ENCODE results near the gene ZHX3. TPM values are rescaled to one million over a fixed set of nuclear protein-coding genes. Genes with fewer than 3 reads are reported as not detected.

The ZHX3 gene
- total and polyA plus RNA-seq, 7 experiments from 2014 or later = 6.6 to 12.8 (median 8.1) TPM

GRCh38 chr20:41174782-41175181, 142.7 kb downstream of the ZHX3 start:
- Mint-ChIP-seq H3K27me3 (no peaks in the 10 kb centered on the region), H3K4me3 (no peak overlapping the region), H3K9me3 (no peaks in the 10 kb centered on the region), H3K4me1 (peaks cover 8 to 36% (median 24%) of the 10 kb centered on the region in 7 donors), H3K36me3 (peaks cover 8 to 43% (median 24%) of the 10 kb centered on the region in 5 donors), H3K27ac (peak overlapping the region in 8 of 9 donors; percentile 36 to 88 (median 69))
- no peaks in the 10 kb centered on the region for H3K4me1 ChIP-seq (ENCODE audit: control insufficient read depth in 2 of 2, insufficient read depth in 2 of 2, low read length in 2 of 2)
- ATAC-seq = no peak
- POLR2A ChIA-PET = interaction anchor here (0.7 to 1.2 kb wide), 2 partner anchors 22 to 34 kb away, joined by 3 read pairs; no protein-coding TSS in a partner anchor
- H3K36me3 ChIP-seq (ENCODE audit: control insufficient read depth in 2 of 3, insufficient read depth in 3 of 3, low read length in 3 of 3) = peaks cover 26 to 76% (median 31%) of the 10 kb centered on the region in 3 experiments
- DNase-seq = peak in 2 of 9 donors; percentile 1 to 10
- no peaks in the 10 kb centered on the region for H3K9me3 ChIP-seq (ENCODE audit: control insufficient read depth in 2 of 3, low read length in 3 of 3)
- H3K27ac ChIP-seq (ENCODE audit: low read depth, low read length) = peak overlapping the region; percentile 37
- H3K4me3 ChIP-seq (ENCODE audit: low read length) = no peak overlapping the region
- CTCF ChIA-PET = interaction anchor here (1.5 to 2.8 kb wide), 2 partner anchors 17 to 40 kb away, joined by 3 to 14 read pairs; no protein-coding TSS in a partner anchor
- H3K27me3 ChIP-seq (ENCODE audit: control insufficient read depth in 2 of 2, insufficient read depth in 2 of 2, low read length in 2 of 2) = no peaks in the 10 kb centered on the region
- intact Hi-C loops (cut with micrococcal nuclease) = no loop called here

DNA sequence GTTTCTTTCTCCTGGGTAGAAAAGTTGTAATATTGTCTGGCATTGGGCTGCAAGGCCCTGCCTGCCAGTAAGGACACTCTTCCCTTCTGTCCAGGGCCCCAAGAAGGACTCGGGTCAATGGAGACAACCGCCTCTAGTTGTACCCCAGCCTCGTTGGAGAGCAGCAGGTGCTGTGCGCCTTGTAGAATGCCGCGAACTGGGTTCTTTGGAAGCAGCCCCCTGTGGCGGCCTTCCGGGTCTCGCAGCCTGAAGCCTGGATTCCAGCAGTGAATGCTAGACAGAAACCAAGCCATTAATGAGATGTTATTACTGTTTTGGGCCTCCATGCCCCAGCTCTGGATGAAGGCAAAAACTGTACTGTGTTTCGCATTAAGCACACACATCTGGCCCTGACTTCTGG, 143.2 kb downstream of the ZHX3 start:
- H3K4me1 Mint-ChIP-seq = peaks cover 8 to 36% (median 24%) of the 10 kb centered on the region in 7 donors
- no peak overlapping the region for H3K4me3 Mint-ChIP-seq
- ChIA-PET CTCF (interaction anchor here (0.5 to 2.8 kb wide), 2 partner anchors 39 to 151 kb away, joined by 3 to 14 read pairs; no protein-coding TSS in a partner anchor), POLR2A (interaction anchor here (0.7 to 1.2 kb wide), 2 partner anchors 22 to 33 kb away, joined by 3 read pairs; no protein-coding TSS in a partner anchor)
- H3K9me3 ChIP-seq (ENCODE audit: control insufficient read depth in 2 of 3, low read length in 3 of 3) = no peaks in the 10 kb centered on the region
- ATAC-seq = no peak
- peaks cover 8 to 46% (median 26%) of the 10 kb centered on the region in 5 donors for H3K36me3 Mint-ChIP-seq
- peak in 2 of 9 donors; percentile 2 to 16 for DNase-seq
- H3K27me3 Mint-ChIP-seq = no peaks in the 10 kb centered on the region
- no peak overlapping the region for H3K4me3 ChIP-seq (ENCODE audit: low read length)
- H3K27me3 ChIP-seq (ENCODE audit: control insufficient read depth in 2 of 2, insufficient read depth in 2 of 2, low read length in 2 of 2) = no peaks in the 10 kb centered on the region
- H3K27ac ChIP-seq (ENCODE audit: low read depth, low read length) = peak overlapping the region; percentile 37
- peaks cover 30 to 80% (median 35%) of the 10 kb centered on the region in 3 experiments for H3K36me3 ChIP-seq (ENCODE audit: control insufficient read depth in 2 of 3, insufficient read depth in 3 of 3, low read length in 3 of 3)
- no peaks in the 10 kb centered on the region for H3K4me1 ChIP-seq (ENCODE audit: control insufficient read depth in 2 of 2, insufficient read depth in 2 of 2, low read length in 2 of 2)
- H3K27ac Mint-ChIP-seq = peak overlapping the region in 8 of 9 donors; percentile 21 to 88 (median 66)
- intact Hi-C loops (cut with micrococcal nuclease) = no loop called here
- no peaks in the 10 kb centered on the region for H3K9me3 Mint-ChIP-seq

DNA sequence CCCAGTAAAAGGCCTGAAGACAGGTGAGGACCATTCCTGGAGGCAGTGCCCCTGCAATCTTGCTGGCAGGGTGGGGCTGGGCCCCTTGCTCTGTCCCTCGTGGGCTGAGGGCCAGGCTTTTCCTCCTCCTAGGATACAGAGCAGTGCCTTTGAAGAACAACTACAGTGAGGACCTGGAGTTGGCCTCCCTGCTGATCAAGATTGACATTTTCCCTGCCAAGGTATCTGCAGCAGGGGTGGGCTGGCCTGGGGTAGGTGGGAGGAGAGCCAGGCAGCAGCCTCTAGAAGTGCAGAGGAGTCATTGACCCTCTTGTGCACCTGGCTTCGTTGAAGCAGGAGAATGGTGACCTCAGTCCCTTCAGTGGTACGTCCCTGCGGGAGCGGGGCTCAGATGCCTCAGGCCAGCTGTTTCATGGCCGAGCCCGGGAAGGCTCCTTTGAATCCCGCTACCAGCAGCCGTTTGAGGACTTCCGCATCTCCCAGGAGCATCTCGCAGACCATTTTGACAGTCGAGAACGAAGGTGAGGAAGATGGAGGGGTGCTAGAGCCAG, 143.7 kb downstream of the ZHX3 start:
- no peaks in the 10 kb centered on the region for H3K27me3 ChIP-seq (ENCODE audit: control insufficient read depth in 2 of 2, insufficient read depth in 2 of 2, low read length in 2 of 2)
- H3K4me1 Mint-ChIP-seq = peaks cover 8 to 36% (median 23%) of the 10 kb centered on the region in 7 donors
- no peak for ATAC-seq
- no peak overlapping the region for H3K4me3 ChIP-seq (ENCODE audit: low read length)
- no peaks in the 10 kb centered on the region for H3K4me1 ChIP-seq (ENCODE audit: control insufficient read depth in 2 of 2, insufficient read depth in 2 of 2, low read length in 2 of 2)
- H3K4me3 Mint-ChIP-seq = no peak overlapping the region
- intact Hi-C loops (cut with micrococcal nuclease) = loop anchor here (1.0 to 2.0 kb wide), 4 partner anchors 17 to 166 kb away; partner anchors contain the start of gene LPIN3 (in 2 of the 2)
- no peaks in the 10 kb centered on the region for H3K9me3 Mint-ChIP-seq
- POLR2A ChIA-PET = interaction anchor here (1.0 to 30.3 kb wide), 2 partner anchors 34 to 58 kb away, joined by 3 to 604 read pairs; partner anchors contain the start of gene PLCG1
- peaks cover 8 to 51% (median 30%) of the 10 kb centered on the region in 5 donors for H3K36me3 Mint-ChIP-seq
- H3K9me3 ChIP-seq (ENCODE audit: control insufficient read depth in 2 of 3, low read length in 3 of 3) = no peaks in the 10 kb centered on the region
- CTCF ChIA-PET = interaction anchor here (0.5 to 2.3 kb wide), 10 partner anchors 10 to 163 kb away, joined by 3 to 21 read pairs (median 6); no protein-coding TSS in a partner anchor
- DNase-seq = peak in 2 of 9 donors; percentile 1 to 18
- peak overlapping the region in 5 of 9 donors; percentile 56 to 88 (median 80) for H3K27ac Mint-ChIP-seq
- peaks cover 36 to 85% (median 40%) of the 10 kb centered on the region in 3 experiments for H3K36me3 ChIP-seq (ENCODE audit: control insufficient read depth in 2 of 3, insufficient read depth in 3 of 3, low read length in 3 of 3)
- no peaks in the 10 kb centered on the region for H3K27me3 Mint-ChIP-seq
- no peak overlapping the region for H3K27ac ChIP-seq (ENCODE audit: low read depth, low read length)

DNA sequence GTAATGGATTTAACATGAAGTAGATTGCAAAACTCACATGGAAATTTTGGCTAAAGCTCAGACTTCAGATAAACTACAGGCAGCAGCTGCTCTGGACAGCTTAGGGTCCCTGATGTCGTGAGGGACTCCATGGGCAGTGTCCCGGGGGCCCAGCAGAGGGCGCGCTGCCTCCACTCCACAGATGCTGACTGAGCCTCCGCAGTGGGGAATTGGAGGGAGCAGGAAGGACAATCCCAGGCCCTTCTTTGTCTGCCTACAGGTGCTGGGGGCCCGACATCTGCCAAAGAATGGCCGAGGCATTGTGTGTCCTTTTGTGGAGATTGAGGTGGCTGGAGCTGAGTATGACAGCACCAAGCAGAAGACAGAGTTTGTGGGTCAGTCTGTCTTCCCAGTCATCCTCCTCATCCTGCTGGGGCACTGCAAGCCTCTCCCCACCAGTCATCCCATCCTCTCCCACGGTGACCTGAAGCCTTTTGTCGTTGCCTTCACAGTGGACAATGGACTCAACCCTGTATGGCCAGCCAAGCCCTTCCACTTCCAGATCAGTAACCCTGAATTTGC, 144.3 kb downstream of the ZHX3 start:
- no peaks in the 10 kb centered on the region for H3K27me3 Mint-ChIP-seq
- H3K4me1 Mint-ChIP-seq = peaks cover 8 to 36% (median 21%) of the 10 kb centered on the region in 7 donors
- ATAC-seq (peak; percentile 88), DNase-seq (peak; percentile 34 to 72 (median 56))
- Histone ChIP-seq H3K36me3 (ENCODE audit: control insufficient read depth in 2 of 3, insufficient read depth in 3 of 3, low read length in 3 of 3) (peaks cover 41 to 91% (median 46%) of the 10 kb centered on the region in 3 experiments), H3K4me1 (ENCODE audit: control insufficient read depth in 2 of 2, insufficient read depth in 2 of 2, low read length in 2 of 2) (no peaks in the 10 kb centered on the region), H3K27ac (ENCODE audit: low read depth, low read length) (no peak overlapping the region), H3K9me3 (ENCODE audit: control insufficient read depth in 2 of 3, low read length in 3 of 3) (no peaks in the 10 kb centered on the region), H3K4me3 (ENCODE audit: low read length) (no peak overlapping the region), H3K27me3 (ENCODE audit: control insufficient read depth in 2 of 2, insufficient read depth in 2 of 2, low read length in 2 of 2) (no peaks in the 10 kb centered on the region)
- no peak overlapping the region for H3K4me3 Mint-ChIP-seq
- POLR2A ChIA-PET = interaction anchor here (0.6 to 30.3 kb wide), 6 partner anchors 16 to 224 kb away, joined by 3 to 604 read pairs (median 4); partner anchors contain the start of genes LPIN3 and PLCG1
- no peaks in the 10 kb centered on the region for H3K9me3 Mint-ChIP-seq
- CTCF ChIA-PET = interaction anchor here (0.6 to 2.3 kb wide), 20 partner anchors 10 to 166 kb away, joined by 3 to 35 read pairs (median 6); no protein-coding TSS in a partner anchor
- intact Hi-C loops (cut with micrococcal nuclease) = loop anchor here (1.0 to 2.0 kb wide), 4 partner anchors 16 to 167 kb away; partner anchors contain the start of gene LPIN3 (in 2 of the 2)
- H3K36me3 Mint-ChIP-seq = peaks cover 8 to 53% (median 30%) of the 10 kb centered on the region in 5 donors
- peak overlapping the region in 7 of 9 donors; percentile 49 to 88 (median 79) for H3K27ac Mint-ChIP-seq

GRCh38 chr20:41172296-41173140, 145.0 kb downstream of the ZHX3 start:
- Histone ChIP-seq H3K4me3 (ENCODE audit: low read length) (no peak overlapping the region), H3K27me3 (ENCODE audit: control insufficient read depth in 2 of 2, insufficient read depth in 2 of 2, low read length in 2 of 2) (no peaks in the 10 kb centered on the region), H3K4me1 (ENCODE audit: control insufficient read depth in 2 of 2, insufficient read depth in 2 of 2, low read length in 2 of 2) (peaks cover 0 to 5% of the 10 kb centered on the region in 2 donors), H3K27ac (ENCODE audit: low read depth, low read length) (peak overlapping the region; percentile 48), H3K36me3 (ENCODE audit: control insufficient read depth in 2 of 3, insufficient read depth in 3 of 3, low read length in 3 of 3) (peaks cover 48 to 97% (median 48%) of the 10 kb centered on the region in 3 experiments), H3K9me3 (ENCODE audit: control insufficient read depth in 2 of 3, low read length in 3 of 3) (no peaks in the 10 kb centered on the region)
- intact Hi-C loops (cut with micrococcal nuclease) = loop anchor here (1.0 to 2.0 kb wide), 4 partner anchors 16 to 168 kb away; partner anchors contain the start of gene LPIN3 (in 2 of the 2)
- ChIA-PET CTCF (interaction anchor here (0.6 to 2.3 kb wide), 20 partner anchors 9 to 167 kb away, joined by 3 to 35 read pairs (median 6); no protein-coding TSS in a partner anchor), POLR2A (interaction anchor here (0.6 to 30.3 kb wide), 8 partner anchors 13 to 225 kb away, joined by 3 to 604 read pairs (median 3); partner anchors contain the start of genes LPIN3 and PLCG1)
- H3K4me3 Mint-ChIP-seq = no peak overlapping the region
- H3K27ac Mint-ChIP-seq = peak overlapping the region in 8 of 9 donors; percentile 56 to 89 (median 78)
- H3K9me3 Mint-ChIP-seq = no peaks in the 10 kb centered on the region
- ATAC-seq = peak; percentile 4
- peak in 2 of 9 donors; percentile 1 to 19 for DNase-seq
- no peaks in the 10 kb centered on the region for H3K27me3 Mint-ChIP-seq
- peaks cover 8 to 33% (median 21%) of the 10 kb centered on the region in 7 donors for H3K4me1 Mint-ChIP-seq
- peaks cover 8 to 53% (median 30%) of the 10 kb centered on the region in 5 donors for H3K36me3 Mint-ChIP-seq
